Stimulated activated CD4-positive, alpha-beta T cell treated with anti-CD3 and anti-CD28 coated beads, Interleukin-15, amount 100 ng/mL, for 48 hours (primary cell): Measurements from ENCODE around the gene FCRLA.
"Not testable (repeated sequence)": the region's sequence is repeated elsewhere in the genome, so short reads cannot be mapped to it uniquely, and the experiment has no call there.

Source experiments
- DNase-seq, 2 donors: peaks; one replicate each; pipeline ENCODE4 v3.0.0-alpha.2; 2020; ENCODE audit warnings: low read depth in 2 of 2

The FCRLA gene, protein sequence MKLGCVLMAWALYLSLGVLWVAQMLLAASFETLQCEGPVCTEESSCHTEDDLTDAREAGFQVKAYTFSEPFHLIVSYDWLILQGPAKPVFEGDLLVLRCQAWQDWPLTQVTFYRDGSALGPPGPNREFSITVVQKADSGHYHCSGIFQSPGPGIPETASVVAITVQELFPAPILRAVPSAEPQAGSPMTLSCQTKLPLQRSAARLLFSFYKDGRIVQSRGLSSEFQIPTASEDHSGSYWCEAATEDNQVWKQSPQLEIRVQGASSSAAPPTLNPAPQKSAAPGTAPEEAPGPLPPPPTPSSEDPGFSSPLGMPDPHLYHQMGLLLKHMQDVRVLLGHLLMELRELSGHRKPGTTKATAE

GRCh38 chr1:161706482-161707347 is at the start of gene FCRLA:
FCRLA (plus strand) TSS chr1:161707229; CDS start chr1:161707265, 36 bp downstream.
- no peak for DNase-seq

DNA sequence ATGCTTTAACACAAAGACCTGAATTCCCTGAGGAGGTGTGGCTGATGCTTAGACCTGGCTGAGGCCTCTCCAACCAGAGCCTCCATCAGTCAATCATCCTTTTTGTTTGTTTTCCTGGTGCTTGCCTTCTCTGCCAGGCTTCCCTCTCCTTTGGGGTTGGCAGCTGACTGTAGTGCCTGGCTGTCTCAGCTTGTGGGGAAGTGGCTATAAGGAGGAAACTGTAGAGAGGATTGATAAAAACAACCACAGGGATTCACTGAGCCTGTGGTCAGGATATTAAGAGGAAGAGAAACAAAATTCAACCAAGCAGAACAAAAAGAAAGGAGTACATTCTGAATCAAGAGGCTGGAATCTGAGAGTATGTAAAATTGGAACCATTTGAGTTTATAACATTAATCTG is 48.5 kb upstream of the FCRLA start:
- DNase-seq = not testable (repeated sequence)

- DNase-seq = not testable (repeated sequence)
These were observed 45.2 kb upstream of the FCRLA start for GRCh38 chr1:161661660-161662311.

GRCh38 chr1:161662684-161663339 is 44.2 kb upstream of the FCRLA start, which contains the start of gene FCGR2B:
FCGR2B (plus strand) TSS chr1:161663143; CDS start chr1:161663242, 99 bp downstream.
- not testable (repeated sequence) for DNase-seq

- DNase-seq = not testable (repeated sequence)
These were observed 43.5 kb upstream of the FCRLA start for GRCh38 chr1:161663569-161663968.

DNA sequence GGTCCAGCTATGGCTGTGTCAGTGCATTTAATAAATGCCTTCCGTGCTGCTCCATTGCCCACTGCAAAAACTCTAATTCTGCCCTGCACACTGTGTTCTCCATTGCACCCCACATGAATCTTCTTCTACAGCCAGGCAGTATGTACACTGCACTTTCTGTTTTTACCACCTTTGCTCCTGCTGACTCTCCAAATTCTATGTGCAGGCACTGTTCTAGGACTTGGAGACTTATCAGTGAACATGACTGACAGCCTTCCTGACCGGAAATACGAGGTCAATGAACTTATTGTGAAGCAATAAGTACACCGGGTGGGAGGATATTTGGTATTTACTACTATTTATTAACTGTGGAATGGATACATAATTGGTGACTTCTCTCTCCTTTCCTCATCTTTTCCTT is 42.3 kb upstream of the FCRLA start:
- DNase-seq = not testable (repeated sequence)

GRCh38 chr1:161671045-161672020 is 35.7 kb upstream of the FCRLA start:
- not testable (repeated sequence) for DNase-seq

GRCh38 chr1:161673437-161673836 is 33.6 kb upstream of the FCRLA start:
- not testable (repeated sequence) for DNase-seq

DNA sequence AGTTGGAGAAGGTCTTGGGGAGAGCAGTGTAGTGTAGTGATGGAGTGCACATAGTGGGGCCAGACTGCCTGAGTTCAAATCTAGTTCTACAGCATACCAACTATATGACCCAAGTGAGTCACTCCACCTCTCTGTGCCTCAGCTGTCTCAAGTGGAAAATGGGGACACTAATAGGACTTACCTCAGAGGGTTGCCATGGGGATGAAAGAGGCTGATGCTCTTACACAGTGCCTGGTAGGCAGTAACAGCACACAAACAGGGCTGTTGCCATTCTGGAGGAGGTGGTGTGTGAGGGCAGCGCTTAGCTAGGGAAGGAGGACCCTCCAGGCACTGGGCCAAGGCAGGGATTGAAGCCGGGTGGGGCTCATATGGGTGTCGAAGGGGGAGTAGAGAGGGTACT is 32.6 kb upstream of the FCRLA start:
- not testable (repeated sequence) for DNase-seq

DNA sequence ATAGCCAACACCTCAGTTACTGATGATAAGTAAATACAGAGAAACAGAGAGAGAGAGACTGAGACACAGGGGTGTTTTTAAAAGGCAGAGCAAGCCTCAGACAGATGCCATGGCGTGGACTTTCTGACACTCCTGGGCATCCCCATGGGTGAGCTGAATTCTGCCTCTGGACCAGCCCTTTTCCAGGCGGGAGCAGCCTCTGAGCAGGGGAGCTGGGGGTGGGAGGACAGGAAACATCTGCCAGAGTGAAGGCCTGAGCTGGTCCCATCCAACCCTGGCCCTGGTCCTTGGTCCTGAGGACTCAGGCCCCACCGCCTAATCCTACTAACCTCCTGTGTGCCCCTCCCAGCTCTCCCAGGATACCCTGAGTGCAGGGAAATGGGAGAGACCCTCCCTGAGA is 32.1 kb upstream of the FCRLA start:
- DNase-seq = not testable (repeated sequence)

- DNase-seq = no peak
These were observed 30.6 kb upstream of the FCRLA start for GRCh38 chr1:161676441-161676840.

- no peak for DNase-seq
These were observed 29.9 kb upstream of the FCRLA start for GRCh38 chr1:161676958-161677689.

- no peak for DNase-seq
These were observed 28.5 kb upstream of the FCRLA start for GRCh38 chr1:161678500-161678899.

DNA sequence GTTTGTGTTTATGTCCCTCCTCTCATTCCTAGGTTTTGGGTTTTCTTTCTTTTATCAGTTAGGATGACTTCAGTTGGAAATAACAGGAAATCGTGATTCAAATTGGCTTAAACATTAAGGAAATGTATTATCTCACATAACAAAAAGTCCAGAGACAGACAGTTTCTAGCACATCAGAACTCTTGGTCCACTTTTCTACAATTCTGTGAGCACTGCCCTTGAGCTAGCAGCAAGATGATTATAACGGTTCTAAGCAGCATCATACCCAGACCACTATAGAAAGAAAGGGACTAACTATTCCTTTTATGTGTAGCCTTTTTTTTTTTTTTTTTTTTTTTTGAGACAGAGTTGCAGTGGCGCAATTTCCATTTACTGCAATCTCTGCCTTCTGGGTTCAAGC is 25.1 kb upstream of the FCRLA start:
- DNase-seq = no peak

DNA sequence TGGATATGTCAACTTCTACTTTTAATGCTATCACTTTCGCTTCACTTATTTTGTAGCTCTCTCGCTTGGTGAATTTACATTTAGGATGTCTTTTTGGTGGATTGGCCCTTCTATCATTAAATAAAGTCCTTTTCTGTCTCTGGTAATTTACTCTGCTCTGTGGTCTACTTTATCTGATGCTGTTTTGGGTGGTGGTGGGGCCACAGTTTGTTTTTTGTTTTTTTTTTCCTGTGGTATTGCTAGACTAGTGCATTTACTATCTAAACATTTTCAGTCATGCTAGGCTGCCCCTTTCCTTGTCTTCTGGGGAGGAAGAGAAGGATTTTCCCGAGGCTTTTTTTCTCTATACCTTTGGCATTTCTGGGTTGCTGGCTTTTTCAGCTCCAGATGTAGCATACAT is 18.1 kb upstream of the FCRLA start:
- DNase-seq = no peak

GRCh38 chr1:161691846-161692245 is 15.2 kb upstream of the FCRLA start:
- no peak for DNase-seq

DNA sequence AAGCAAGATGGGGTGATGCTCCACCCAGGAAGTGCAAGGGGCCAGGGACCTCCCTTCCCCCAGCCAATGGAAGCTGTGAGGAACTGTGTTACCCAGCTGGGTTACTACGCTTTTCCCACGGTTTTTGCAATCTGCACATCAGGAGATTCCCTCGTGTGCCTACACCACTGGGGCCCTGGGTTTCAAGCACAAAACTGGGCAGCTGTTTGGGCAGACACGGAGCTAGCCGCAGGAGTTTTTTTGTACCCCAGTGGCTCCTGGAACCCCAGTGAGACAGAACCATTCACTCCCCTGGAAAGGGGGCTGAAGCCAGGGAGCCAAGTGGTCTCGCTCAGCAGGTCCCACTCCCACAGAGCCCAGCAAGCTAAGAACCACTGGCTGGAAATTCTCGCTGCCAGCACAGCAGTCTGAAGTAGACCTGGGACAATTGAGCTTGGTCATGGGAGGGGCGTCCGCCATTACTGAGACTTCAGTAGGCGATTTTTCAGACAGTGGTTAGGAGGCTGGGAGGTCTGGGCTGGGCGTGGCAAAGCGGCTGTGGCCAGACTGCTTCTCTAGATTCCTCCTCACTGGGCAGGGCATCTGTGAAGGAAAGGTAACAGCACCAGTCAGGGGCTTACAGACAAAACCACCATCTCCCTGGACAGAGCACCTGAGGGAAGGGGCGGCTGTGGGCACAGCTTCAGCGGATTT is 13.9 kb upstream of the FCRLA start:
- not testable (repeated sequence) for DNase-seq

GRCh38 chr1:161698302-161698701 is 8.7 kb upstream of the FCRLA start:
- not testable (repeated sequence) for DNase-seq

- no peak for DNase-seq
These were observed 4.8 kb upstream of the FCRLA start for GRCh38 chr1:161702250-161702649.
